ENCODE data around the gene CDKN2B-AS1. TPM values are rescaled to one million over a fixed set of nuclear protein-coding genes. Genes with fewer than 3 reads are reported as not detected.
A peak's percentile ranks its signal among the peaks of the same experiment; 100 is the strongest.
"Not testable (repeated sequence)": the region's sequence is repeated elsewhere in the genome, so short reads cannot be mapped to it uniquely, and the experiment has no call there.

Gene CDKN2B-AS1
- total RNA-seq (2014; rRNA removed; shearing (Covaris generic)), result 8.4 TPM in 2 replicates

DNA sequence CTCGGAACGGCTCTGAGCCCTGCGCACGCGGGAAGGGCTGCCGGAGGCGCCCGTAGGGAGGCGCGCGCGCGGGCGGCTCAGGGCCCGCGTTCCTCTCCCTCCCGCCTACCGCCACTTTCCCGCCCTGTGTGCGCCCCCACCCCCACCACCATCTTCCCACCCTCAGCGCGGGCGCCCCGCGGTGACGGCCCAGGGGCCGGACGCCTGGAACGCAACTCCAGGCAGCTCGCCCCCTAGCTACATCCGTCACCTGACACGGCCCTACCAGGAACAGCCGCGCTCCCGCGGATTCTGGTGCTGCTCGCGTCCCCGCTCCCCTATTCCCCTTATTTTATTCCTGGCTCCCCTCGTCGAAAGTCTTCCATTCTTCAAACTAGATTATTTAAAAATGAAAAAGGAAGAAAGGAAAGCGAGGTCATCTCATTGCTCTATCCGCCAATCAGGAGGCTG is at the start of gene CDKN2B-AS1:
Gene CDKN2B-AS1, plus strand, starts transcription at position 236 of the 450 bp plus-strand sequence.
- peak within 1 kb of the TSS; percentile 95 for H3K27ac ChIP-seq
- H3K4me3 ChIP-seq, result peak within 1 kb of the TSS; percentile 96
- H3K9me3 ChIP-seq (replicated peaks), result no peaks in the 10 kb centered on the region
- H3K36me3 ChIP-seq, result peaks cover 6% of the 10 kb centered on the region; the same call in 1 of the 2 replicates
- H3K4me1 ChIP-seq, result peaks cover 10% of the 10 kb centered on the region; the same call in 1 of the 2 replicates
- peak; percentile 89 to 90 for DNase-seq
- H3K27me3 ChIP-seq, result no peaks in the 10 kb centered on the region

DNA sequence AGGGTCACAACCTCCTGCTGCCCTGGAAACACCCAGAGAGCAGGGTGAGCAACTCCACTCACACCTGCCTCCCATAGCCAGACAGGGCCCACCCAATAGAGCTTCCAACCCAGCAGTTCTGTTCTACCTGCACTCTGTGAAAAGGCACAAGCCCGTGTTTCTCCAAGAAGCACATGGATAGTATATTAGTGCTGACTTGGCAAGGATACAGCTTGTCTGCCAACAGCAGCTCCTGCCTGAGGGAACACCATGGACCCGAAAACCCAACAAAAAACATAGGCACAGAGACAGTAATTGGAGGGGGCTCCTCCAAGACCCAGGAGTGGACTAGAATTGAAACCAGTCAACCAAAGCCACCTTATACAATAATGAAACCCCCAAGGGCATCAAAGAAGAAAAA is 49.0 kb upstream of the CDKN2B-AS1 start:
- Histone ChIP-seq H3K27me3 (no peaks in the 10 kb centered on the region), H3K4me3 (no peak overlapping the region), H3K36me3 (no peaks in the 10 kb centered on the region), H3K27ac (no peak overlapping the region), H3K4me1 (no peaks in the 10 kb centered on the region), H3K9me3 (replicated peaks) (0 out of 2 replicates have a peak, but pooled peaks cover 2% of the 10 kb centered on the region)
- DNase-seq, result no peak

DNA sequence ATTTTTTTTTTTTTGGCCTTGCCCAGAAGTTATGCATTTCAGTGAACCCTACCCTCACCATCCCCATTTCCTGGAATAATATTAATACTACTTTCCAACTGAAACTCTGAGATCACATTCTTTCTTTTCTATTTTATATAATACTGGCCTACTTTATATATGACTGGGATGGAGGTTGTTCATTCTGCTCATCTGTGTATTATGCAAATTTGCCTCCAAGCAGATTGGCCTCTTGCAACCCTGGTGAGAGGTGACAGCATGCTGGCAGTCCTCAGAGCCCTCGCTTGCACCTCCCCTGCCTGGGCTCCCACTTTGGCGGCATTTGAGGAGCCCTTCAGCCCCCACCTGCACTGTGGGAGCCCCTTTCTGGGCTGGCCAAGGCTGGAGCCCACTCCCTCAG is 35.8 kb upstream of the CDKN2B-AS1 start:
- Histone ChIP-seq H3K27me3 (no peaks in the 10 kb centered on the region), H3K9me3 (replicated peaks) (no peaks in the 10 kb centered on the region), H3K4me3 (no peak overlapping the region), H3K27ac (no peak overlapping the region), H3K4me1 (no peaks in the 10 kb centered on the region), H3K36me3 (no peaks in the 10 kb centered on the region)
- DNase-seq, result no peak

DNA sequence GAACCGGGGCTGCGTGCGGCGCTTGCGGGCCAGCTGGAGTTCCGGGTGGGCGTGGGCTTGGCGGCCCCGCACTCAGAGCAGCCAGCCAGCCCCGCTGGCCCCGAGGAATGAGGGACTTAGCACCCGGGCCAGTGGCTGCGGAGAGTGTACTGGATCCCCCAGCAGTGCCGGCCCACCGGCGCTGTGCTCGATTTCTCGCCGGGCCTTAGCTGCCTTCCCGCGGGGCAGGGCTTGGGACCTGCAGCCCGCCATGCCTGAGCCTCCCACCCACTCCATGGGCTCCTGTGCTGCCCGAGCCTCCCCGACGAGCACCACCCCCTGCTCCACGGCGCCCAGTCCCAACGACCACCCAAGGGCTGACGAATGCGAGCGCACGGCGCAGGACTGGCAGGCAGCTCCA is 35.3 kb upstream of the CDKN2B-AS1 start:
- not testable (repeated sequence) for H3K27me3 ChIP-seq; H3K4me1 ChIP-seq; H3K9me3 ChIP-seq (replicated peaks); H3K27ac ChIP-seq; H3K36me3 ChIP-seq; DNase-seq; H3K4me3 ChIP-seq

DNA sequence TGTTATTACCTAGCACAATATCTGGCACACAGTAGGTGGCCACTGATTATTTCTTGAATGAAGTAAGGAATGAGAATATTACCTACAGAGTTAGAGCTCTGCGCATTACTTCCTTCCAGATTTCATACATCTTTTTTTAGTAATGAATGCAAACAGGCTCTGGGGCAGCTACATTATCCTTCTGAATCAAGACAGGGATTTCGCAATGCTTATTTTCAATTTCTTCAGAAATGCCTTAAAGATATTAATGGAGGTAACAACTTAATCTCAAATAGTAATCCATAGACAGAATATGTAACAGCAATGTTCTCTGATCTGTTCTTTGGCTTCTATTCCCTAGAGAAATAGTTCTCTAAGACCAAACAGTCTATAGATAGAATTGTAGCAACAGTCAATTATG is 33.0 kb upstream of the CDKN2B-AS1 start:
- Histone ChIP-seq H3K36me3 (no peaks in the 10 kb centered on the region), H3K4me3 (no peak overlapping the region), H3K4me1 (no peaks in the 10 kb centered on the region), H3K27ac (no peak overlapping the region), H3K27me3 (no peaks in the 10 kb centered on the region), H3K9me3 (replicated peaks) (no peaks in the 10 kb centered on the region)
- DNase-seq, result no peak

DNA sequence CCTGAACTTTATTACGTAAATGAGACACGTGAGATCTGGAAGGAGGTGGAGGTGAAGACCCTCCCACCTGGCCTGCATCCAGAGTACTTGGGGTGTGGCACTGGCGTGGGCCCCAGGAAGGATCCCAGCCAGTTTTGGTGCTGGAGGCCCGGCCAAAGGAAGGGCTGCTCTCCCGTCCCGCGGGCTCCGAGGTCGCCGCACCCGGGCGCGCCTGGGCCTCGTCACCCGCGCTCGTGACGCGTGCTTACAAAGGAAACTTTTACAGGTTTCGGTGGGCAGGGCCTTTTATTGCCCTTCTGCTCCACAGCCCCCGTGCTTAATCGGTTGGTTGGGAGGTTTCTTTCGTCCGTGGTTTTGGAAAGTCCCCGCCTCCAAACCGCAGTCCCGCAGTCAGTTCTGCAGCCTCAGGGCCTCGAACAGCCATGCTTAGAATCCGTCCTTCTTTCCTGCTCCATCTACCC is 29.6 kb upstream of the CDKN2B-AS1 start:
- no peak for DNase-seq
- Histone ChIP-seq H3K4me1 (no peaks in the 10 kb centered on the region), H3K4me3 (no peak overlapping the region), H3K36me3 (peaks cover 32% of the 10 kb centered on the region), H3K9me3 (replicated peaks) (no peaks in the 10 kb centered on the region; the same call in 1 of the 2 replicates), H3K27me3 (no peaks in the 10 kb centered on the region), H3K27ac (no peak overlapping the region)

DNA sequence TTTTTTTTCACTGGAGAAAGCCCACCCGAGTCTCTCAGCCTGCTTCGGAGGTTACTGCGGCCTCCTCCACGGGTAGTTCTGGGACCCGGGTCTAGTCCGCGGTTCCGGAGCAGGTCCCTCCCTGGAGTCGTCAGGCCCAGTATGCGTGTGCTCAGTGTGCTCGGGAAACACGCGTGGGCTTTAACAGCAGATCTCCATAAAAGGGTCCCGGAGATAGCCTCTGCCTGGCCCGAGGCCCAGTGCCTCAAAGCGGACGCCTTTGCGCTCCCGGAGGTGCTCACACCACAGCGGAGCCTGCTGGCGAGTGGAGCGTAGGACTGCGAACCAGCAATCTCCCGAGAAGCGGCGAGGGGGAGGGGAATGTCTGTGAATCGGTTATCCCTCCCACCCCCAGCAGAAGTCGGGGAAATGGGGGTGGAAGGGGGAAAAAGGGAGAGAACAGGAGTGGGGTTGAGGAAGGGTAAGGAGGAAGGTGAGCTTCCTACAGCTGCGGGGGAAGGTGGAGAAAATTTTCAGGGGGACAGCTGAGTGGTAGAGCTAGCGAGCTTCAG is 29.1 kb upstream of the CDKN2B-AS1 start:
- H3K4me1 ChIP-seq, result no peaks in the 10 kb centered on the region
- H3K9me3 ChIP-seq (replicated peaks), result no peaks in the 10 kb centered on the region; the same call in 1 of the 2 replicates
- H3K4me3 ChIP-seq, result no peak overlapping the region
- no peak for DNase-seq
- peaks cover 38% of the 10 kb centered on the region for H3K36me3 ChIP-seq
- H3K27me3 ChIP-seq, result no peaks in the 10 kb centered on the region
- H3K27ac ChIP-seq, result no peak overlapping the region

DNA sequence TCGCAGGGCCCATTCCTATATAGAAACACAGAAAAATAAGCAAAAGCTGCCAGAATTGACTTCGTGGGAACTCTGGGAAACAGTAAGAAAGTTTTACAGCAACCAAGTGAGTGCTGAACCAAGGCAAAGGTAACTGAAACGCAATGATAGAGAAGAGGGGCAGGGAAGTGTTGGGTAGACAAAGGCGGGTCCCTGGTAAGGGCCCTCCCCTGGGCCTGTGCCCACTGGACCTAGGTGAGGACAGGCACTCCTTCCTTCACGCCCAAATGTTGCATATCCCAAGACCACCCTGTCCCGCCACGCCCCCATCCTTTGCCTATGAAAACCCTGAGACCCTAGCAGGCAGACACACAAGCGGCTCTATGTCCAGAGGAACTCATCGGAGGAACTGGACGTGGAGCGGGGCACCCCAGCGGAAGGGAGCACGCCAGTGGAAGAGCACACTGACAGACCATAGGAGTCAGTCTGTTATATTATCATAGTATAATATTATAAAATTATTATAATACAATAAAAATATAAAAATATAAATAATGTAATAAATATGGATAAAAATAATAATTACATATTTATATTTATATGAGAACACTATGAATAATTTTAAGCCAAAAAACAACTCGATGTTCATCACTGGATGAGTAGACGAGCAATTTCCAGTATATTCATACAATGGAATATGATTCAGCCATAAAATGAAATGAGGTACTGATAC is 28.3 kb upstream of the CDKN2B-AS1 start:
- no peaks in the 10 kb centered on the region for H3K27me3 ChIP-seq
- DNase-seq, result no peak
- H3K36me3 ChIP-seq, result peaks cover 44% of the 10 kb centered on the region
- H3K9me3 ChIP-seq (replicated peaks), result no peaks in the 10 kb centered on the region; the same call in 1 of the 2 replicates
- no peaks in the 10 kb centered on the region for H3K4me1 ChIP-seq
- H3K4me3 ChIP-seq, result no peak overlapping the region
- no peak overlapping the region for H3K27ac ChIP-seq

DNA sequence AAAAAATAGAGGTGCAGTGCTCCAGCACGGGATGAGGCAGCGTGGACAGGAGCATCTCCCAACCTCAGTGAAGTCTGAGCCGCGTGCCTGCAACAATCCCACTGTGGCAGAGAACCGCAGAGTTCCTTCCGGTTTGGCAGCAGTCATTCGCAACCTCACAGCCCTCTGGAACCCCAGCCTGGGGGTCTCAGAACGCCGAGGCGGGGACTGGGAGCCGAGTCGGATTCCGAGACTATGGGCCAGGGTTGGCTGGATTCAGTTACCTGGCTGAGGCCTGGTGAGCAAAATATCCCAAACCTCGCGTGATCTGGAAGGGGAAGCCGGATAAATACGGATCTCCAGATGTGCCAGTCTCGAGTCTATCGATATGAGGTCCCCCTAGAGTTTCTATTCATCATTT is 27.4 kb upstream of the CDKN2B-AS1 start:
- H3K4me1 ChIP-seq, result peaks cover under 1% of the 10 kb centered on the region; the same call in 1 of the 2 replicates
- peaks cover 48% of the 10 kb centered on the region for H3K36me3 ChIP-seq
- H3K9me3 ChIP-seq (replicated peaks), result no peaks in the 10 kb centered on the region; the same call in 1 of the 2 replicates
- H3K27me3 ChIP-seq, result no peaks in the 10 kb centered on the region
- H3K27ac ChIP-seq, result no peak overlapping the region
- no peak overlapping the region for H3K4me3 ChIP-seq
- DNase-seq, result no peak

DNA sequence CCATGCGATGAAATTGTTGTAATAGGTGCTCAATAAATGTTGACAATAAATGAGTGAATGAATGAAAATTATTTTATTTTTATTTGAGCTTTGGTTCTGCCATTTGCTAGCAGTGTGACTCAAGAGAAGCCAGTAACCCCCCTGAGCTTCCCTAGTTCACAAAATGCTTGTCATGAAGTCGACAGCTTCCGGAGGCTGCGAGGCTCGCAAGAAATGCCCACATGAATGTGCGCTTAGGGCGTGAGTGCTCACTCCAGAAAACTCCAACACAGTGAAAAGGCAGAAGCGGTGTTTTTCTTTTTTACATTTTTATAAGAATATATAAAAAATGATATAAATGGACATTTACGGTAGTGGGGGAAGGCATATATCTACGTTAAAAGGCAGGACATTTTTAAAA is 26.9 kb upstream of the CDKN2B-AS1 start:
- H3K9me3 ChIP-seq (replicated peaks), result no peaks in the 10 kb centered on the region; the same call in 1 of the 2 replicates
- H3K4me1 ChIP-seq, result peaks cover 5% of the 10 kb centered on the region
- no peak for DNase-seq
- H3K27ac ChIP-seq, result no peak overlapping the region
- H3K36me3 ChIP-seq, result peaks cover 52% of the 10 kb centered on the region
- no peaks in the 10 kb centered on the region for H3K27me3 ChIP-seq
- H3K4me3 ChIP-seq, result no peak overlapping the region

DNA sequence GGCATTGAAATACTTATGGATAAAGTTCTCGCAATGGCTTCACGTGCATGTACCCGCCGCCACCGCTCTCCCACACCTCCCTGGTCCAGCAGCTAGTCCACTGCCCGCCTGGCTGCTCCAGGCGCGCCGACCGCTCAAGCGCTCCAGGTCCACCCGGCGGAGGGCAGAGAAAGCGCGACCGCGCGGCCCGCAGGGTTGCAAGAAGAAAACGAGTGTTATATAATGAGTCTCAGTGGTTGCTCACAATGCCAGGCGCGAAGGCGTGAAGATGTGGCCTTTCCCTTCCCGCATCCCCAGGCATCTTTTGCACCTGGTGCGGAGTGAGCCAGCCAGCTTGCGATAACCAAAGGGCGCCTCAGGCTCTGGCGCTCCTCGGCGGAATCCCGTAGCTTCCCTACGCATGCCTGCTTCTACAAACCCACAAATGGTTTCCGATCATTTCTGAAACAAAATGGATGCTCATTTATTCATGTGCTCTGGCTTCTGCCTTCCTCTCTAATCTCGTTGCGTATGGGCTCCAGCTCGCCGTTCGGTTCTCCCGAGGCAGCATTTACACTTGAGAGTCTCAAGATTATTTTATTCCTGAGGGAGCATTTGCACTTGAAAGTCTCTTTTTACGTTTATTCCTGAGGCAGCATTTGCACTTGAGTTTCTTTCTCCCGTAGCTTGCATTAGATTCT is 26.1 kb upstream of the CDKN2B-AS1 start:
- DNase-seq, result no peak
- peaks cover 52% of the 10 kb centered on the region for H3K36me3 ChIP-seq
- no peak overlapping the region for H3K4me3 ChIP-seq
- H3K27ac ChIP-seq, result no peak overlapping the region
- H3K9me3 ChIP-seq (replicated peaks), result no peaks in the 10 kb centered on the region; the same call in 1 of the 2 replicates
- no peaks in the 10 kb centered on the region for H3K27me3 ChIP-seq
- peaks cover 9% of the 10 kb centered on the region for H3K4me1 ChIP-seq

DNA sequence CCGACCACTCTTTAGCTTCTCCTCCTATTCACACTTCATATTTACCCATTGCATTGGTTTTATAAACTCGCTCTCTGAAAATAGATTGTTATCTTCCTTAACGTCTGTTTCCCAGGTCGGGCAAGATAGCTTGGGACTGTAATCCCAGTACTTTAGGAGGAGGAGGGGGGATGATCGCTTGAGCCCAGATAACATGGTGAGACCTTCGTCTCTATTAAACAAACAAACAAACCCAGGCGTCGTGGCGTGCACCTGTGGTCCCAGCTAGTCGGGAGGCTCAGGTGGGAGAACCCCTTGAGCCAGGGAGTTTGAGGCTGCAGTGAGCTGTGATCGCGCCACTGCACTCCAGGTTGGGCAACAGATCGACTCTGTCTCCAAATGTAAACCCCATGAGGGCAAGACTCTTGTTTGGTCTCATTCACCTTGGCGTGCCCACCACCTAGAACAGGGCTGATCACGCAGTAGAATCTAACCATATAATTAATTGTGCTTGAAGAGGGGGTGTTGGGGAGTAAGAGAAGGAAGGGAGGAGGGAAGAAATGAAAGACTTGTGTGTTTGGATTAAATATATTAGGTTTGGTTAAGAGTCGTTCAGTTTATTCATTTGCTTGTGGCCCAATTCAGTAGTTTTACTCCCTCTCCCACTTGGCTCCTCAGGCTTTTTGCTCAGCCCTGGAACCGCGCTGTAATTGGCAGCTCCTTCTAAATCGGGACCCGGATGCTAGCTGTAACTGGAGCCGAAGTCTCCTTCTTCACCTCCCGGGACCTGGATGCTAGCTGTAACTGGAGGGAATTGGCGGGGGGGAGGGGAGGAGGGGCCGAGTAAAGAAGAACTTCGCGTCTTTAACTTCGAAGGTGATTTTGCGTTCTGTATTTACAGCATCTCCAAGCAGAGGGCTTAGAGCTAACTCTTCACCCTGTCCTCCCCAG is 25.3 kb upstream of the CDKN2B-AS1 start:
- Histone ChIP-seq H3K4me3 (no peak overlapping the region), H3K36me3 (peaks cover 52% of the 10 kb centered on the region), H3K27ac (no peak overlapping the region), H3K4me1 (peaks cover 9% of the 10 kb centered on the region), H3K9me3 (replicated peaks) (no peaks in the 10 kb centered on the region; the same call in 1 of the 2 replicates), H3K27me3 (no peaks in the 10 kb centered on the region)
- DNase-seq, result no peak

DNA sequence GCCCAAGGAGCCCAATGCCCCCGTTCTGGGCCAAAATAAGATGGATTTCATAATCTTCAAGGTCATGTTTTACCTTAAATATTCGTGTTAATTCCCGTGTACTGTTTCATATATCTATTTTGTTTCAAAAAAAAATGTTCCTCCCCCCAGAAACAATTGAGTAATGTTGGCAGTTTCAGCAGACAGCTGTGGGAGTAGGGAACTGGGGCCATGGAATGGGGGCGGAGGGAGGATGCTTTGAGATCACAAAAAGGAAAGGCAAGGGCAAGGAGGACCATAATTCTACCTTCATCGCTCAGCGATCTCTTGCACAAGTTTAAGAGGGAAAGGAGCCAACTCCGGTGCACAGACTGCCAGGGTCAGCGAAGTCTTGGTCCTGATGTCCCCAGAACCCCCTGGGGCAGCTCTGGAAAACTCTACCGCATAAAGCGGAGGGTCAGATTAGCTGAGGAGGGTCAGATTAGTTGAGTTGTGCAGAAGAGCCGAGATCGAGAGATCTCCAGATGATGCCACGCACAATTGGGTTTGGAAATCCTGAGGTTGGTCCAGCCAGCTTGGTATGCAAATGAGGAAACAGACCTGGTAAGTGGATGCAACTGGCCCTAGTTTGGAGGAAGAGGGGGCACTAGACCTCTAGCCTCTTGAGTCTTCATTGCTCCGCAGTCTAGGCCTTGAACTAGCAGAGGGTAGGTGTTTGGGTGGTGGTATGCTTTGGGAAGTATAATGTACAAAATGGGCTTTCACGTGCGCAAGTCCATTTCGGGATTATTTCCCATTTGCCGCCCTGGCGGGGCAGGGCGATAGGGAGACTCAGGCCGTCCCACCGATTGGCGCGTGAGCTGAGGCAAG is 24.4 kb upstream of the CDKN2B-AS1 start:
- no peak for DNase-seq
- Histone ChIP-seq H3K4me1 (peaks cover 9% of the 10 kb centered on the region), H3K27me3 (no peaks in the 10 kb centered on the region), H3K9me3 (replicated peaks) (no peaks in the 10 kb centered on the region; the same call in 1 of the 2 replicates), H3K36me3 (peaks cover 52% of the 10 kb centered on the region), H3K27ac (no peak overlapping the region), H3K4me3 (no peak overlapping the region)
